Fibroblast of peridontal ligament (primary cell): Measurements from ENCODE around the gene DIP2C.
"Not testable (repeated sequence)": the region's sequence is repeated elsewhere in the genome, so short reads cannot be mapped to it uniquely, and the experiment has no call there.

Experiments used
- DNase-seq: peaks from one replicate; pipeline ENCODE4 v3.0.0-alpha.2; 2010; ENCODE audit errors: extremely low read depth

The DIP2C gene

GRCh38 chr10:420154-421121 lies 269.0 kb downstream of the DIP2C start:
- no peak for DNase-seq

DNA sequence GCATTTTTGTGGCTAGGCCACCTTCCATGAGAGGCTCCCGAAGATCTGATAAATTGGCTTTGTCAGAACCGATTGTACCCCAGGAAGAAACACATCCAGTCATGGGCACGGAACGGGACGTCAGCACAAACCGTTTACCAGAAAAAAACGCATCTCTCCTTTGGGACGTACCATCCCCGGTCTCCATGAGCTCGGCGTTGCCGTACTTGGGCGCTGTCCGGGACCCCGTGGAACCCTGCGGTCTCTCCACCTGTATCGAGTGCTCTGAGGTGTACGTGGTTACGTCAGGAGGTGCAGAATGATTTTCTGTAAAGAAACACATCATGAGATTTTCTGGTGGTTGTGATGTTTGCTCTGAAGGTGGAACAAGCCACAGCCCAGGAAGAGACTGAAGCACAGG lies 270.6 kb downstream of the DIP2C start:
- DNase-seq: no peak

GRCh38 chr10:418226-418625 lies 271.2 kb downstream of the DIP2C start:
- DNase-seq: no peak

GRCh38 chr10:416091-416515 lies 273.4 kb downstream of the DIP2C start:
- no peak for DNase-seq

- no peak for DNase-seq
Measured at GRCh38 chr10:413662-414071, 275.8 kb downstream of the DIP2C start.

DNA sequence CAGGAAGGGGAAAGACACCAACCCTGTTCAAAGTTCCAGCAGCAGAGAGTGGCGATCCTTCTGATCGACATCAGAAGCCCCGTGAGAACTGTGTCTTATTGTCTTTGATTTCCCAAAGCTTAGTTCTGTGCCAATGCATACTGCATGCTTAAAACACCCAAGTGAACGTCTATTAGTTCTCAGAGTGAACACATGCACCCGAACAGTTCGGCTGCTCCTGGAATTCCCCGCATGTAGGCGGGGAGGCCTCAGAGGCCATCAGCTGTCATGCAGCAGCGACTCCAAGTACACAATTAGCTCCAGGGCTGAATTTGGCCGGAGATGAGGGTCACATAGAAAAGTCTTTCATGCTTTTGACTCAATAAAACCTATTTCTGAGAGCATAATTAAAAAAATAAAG lies 277.4 kb downstream of the DIP2C start:
- no peak for DNase-seq

DNA sequence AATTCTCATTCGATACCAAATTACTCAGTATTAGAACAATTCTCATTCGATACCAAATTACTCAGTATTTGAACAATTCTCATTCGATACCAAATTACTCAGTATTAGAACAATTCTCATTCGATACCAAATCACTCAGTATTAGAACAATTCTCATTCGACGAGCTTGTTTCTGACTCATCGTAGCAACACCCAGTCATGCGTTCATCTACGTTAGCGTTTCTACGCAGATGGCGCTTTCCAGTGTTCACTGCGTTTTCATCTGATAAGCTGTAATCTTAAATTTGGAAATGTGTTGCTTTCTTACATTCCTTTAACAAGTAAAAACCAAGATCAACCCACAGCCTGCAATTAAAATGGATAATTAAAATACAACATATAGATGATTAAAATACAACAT lies 277.9 kb downstream of the DIP2C start:
- DNase-seq: no peak

DNA sequence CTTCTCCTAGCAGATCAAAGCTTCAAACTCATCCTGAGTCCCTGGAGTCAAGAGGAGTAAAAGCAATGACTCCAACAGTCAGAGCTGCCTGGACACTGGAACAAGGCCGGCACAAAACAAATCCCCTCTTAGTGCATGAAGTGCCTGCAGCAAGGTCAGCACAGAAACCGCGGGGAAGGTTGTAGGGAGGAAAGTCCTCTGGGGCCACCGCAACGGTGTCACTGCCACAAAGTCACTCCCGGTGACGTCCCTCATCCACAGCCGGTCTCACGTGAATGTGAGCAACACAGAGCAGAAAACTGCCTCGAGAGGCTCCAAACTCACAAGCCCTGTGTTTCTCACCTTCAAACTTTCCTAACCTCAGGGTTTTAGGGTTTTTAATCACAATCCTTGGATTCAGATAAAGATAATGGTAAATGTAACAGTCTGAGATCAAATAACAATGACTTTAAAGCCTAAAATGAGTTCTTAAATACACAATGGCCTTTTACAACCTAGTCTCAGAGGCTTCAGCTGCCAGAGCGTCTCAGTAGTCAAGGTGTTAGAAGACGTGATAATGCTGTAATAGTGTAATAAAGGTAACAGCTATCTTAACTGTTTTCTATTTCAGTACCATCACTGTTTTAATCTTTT lies 279.9 kb downstream of the DIP2C start:
- no peak for DNase-seq

DNA sequence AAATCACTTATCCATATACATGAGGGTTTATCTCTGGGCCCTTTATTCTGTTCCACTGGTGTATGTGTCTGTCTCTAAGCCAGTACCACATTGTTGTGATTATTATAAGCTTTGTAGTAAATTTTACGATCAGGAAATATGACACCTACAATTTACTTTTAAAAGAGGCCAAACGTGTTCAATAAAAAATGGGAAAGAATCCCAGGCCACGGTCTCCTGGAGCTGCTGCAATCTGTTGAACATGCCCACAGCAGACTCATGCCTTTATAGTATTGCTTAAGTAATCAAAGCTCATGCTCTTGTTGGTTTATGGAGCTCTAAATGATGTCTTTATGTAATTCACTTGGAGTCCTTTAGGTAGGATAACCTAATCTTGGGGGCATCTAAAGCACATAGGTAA lies 281.2 kb downstream of the DIP2C start:
- DNase-seq: peak; percentile 83

- no peak for DNase-seq
Measured at GRCh38 chr10:406976-407375, 282.5 kb downstream of the DIP2C start.

DNA sequence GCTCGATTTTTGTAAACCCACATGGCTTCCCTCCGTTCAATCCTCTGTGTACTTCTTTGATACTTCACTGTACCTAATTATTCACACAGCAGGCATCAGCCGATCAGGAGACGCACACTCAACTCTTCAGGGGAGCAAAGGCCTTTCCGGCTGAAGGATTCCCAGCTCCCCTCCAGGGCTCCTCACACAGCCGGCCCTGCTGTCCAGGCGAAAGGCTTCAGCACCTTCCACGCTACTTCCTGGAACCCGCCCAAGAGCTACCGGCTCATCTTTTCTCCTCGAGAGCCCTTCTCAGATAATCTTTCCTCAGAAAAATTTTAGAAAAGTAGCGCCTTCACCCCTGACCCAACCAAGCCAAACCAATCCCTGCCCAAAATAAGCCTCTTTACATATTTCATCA lies 283.8 kb downstream of the DIP2C start:
- no peak for DNase-seq

DNA sequence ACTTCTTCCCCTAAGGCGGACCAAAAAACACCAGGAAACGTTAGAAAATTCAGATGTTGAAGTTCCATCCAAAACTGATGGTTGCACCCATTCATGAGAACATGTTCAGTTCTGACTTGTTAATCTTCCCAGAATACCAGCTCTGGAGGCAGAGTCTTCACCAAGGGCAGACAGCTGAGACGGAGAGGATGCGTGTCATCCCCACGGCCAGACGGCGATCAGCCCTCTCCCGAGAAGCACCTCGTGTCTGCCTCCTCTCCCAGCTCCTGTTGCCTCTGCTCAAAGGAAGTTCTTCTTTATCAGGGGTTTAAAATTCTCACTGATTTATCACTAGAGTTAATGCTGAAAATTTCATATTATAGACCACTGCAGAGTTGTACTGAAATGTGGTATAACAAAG lies 284.5 kb downstream of the DIP2C start:
- no peak for DNase-seq

- DNase-seq: peak; percentile 95
Measured at GRCh38 chr10:404346-404745, 285.1 kb downstream of the DIP2C start.

DNA sequence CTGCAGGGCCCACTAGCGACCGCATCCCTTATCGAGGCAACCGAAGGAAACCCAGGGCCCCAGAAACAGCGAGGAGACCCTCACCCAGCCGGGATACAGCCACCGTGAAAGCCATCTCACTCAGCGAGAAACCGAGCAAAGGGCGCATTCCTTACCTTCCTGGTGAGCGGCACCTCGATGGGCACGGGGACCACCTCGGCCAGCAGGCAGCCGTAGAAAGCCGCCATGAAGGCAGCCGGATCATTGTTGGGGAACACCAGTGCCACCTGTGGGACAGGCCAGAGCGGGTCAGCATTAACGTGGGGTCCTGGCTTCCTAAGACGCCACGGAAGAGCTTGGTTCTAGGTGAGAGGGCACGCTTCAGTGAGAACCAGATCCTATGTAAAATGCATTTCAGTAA lies 290.5 kb downstream of the DIP2C start:
- no peak for DNase-seq

- DNase-seq: no peak
Measured at GRCh38 chr10:397321-398068, 292.0 kb downstream of the DIP2C start.

DNA sequence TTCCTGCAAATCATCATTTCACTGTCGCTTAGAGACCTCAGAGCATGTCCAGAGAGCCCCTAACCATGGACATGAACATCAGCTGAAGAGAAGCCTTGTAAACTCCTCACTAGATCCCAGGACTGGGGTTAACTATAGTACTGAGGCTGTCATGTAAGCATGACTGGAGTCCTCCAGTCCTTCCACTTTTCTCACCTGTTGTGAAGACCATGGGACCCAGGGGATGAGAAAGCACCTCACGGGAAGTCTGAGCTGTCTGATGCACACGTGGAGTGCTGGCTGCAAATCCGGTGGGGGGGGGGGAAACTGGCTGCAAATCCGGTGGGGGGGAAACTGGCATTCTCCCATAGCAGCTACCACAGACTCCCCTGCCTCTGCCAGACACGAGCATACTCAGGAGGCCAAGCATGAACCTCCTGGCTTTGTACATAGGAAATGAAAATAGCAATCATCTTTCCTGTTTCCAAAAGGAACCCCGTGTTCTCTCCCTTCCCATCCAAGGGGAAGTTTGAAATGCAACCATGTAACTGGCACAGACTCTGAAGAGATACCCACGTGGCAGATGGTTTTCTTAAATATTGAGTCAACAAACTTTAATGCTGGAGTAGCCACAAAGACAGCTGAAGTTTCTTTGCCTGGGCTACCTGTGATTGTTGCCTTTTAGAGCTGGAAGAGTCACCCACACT lies 292.8 kb downstream of the DIP2C start:
- DNase-seq: peak; percentile 12

GRCh38 chr10:396107-396506 lies 293.4 kb downstream of the DIP2C start:
- DNase-seq: no peak

- no peak for DNase-seq
Measured at GRCh38 chr10:395665-396064, 293.8 kb downstream of the DIP2C start.

DNA sequence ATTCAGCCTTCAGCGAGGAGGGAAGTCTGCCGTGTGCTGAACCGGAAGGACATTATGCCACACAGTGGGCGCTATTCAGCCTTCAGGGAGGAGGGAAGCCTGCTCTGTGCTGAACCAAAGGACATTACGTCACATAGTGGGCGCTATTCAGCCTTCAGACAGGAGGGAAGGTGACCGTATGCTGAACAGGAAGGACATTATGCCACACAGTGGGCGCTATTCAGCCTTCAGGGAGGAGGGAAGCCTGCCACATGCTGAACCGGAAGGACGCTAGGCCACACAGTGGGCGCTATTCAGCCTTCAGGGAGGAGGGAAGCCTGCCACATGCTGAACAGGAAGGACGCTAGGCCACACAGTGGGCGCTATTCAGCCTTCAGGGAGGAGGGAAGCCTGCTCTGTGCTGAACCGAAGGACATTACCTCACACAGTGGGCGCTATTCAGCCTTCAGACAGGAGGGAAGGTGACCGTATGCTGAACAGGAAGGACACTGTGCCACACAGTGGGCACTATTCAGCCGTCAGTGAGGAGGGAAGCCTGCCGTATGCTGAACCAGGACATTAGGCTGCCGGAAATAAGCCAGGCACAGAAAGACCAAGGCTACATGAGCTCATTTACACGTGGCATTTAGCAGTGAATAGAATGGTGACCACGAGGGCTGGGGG lies 294.9 kb downstream of the DIP2C start:
- DNase-seq: not testable (repeated sequence)

- no peak for DNase-seq
Measured at GRCh38 chr10:393787-394438, 295.6 kb downstream of the DIP2C start.
